ENCODE measurements around the gene CFAP46.

Gene CFAP46

DNA sequence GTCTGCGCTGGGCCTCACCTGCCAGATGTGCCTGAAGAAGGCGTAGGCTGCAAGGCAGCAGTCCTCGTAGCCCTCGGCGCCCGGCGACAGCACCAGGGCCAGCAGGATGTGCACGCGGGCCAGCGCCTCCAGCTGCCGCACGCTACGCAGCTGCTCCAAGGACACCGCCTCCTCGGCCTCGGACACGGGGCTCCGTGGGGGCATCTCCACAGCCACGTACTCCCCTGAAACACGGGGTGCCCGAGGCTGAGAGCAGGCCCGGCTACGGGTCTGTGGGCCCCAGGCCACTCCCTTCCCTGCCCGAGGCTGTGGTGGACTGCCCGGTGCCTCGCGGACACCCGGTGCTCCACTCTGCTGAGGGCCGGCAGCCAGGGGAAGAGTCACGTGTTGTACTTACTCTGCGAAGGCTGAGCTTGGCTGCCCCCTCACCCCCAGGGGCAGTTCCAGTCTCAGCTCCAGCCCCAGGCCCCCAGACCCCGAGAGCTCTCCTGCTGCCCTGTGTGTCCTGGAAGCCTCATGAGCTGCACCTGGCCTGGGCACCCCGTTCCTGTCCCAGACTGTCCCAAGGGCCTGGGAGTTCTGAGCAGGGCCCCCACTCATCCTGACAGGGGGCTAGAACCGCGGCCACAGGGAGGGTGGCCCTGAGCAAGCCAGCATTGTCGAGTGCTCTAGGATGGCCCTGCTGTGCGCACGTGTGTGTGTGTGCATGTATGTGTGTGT, 62.8 kb downstream of the CFAP46 start:
- DNase-seq (ENCODE audit: low spot score) = no peak

DNA sequence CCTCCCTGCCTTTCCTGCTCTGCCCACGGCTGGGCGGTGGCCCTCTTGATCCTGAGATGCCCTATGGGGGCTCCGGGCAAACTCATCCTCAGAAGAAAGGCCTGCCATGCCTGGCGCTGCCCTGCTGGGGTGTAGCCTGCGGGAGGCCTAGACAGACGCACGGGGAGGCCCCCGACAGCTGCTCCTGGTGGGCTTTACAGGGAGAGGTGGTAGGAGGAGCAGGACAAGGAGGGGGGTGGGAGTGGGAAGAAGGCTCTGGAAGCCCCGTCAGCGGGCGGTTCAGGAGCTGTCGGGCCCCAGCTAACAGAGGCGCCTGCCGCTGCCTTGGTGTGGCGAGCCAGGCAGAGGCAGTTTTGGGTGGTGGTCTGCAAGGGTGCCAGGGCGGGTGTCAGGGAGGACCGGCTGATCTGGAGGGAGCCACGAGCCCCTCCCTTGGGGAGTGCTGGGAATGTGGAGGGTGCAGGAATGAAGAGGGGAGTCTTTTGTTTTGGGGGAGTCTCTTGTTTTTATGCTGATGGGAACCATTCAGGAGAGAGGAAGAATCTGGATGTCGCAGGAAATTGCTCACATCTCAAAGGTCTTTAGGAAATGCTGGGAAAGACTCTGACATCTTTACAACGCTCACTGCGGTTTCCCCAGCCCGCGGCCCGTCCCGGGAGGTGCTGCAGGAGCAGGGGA, 63.5 kb downstream of the CFAP46 start:
- DNase-seq (ENCODE audit: low spot score) = no peak

DNA sequence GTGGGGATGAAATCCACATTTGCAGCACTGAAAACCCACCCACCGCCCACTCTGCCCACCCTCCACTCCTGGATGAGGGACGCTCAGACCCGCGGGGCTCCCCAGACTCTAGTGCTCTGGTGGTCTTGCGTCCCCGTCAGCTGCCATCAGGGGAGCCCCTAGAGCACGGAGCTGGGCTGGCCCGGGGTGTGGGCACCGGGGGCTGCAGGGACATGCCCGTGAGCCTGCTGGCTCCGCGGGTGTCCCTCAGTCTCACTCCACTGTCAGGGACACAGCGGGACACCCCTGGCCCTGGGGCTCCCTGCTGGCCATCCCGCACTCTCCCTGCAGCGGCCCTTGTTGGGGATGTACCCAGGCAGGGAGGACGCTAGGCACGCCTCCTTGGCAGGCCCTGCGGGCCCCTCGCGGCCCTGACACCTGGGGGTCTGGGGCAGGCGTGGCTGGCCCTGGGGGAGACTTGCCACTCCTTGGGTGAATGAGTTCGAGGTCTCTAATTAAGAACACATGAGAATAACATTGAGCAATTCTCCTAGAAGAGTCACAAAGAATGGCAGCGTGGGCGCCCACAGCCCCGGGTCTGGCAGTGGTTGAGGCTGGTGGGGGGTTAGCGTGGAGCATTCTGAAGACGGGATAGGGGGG, 64.2 kb downstream of the CFAP46 start:
- DNase-seq (ENCODE audit: low spot score) = no peak

DNA sequence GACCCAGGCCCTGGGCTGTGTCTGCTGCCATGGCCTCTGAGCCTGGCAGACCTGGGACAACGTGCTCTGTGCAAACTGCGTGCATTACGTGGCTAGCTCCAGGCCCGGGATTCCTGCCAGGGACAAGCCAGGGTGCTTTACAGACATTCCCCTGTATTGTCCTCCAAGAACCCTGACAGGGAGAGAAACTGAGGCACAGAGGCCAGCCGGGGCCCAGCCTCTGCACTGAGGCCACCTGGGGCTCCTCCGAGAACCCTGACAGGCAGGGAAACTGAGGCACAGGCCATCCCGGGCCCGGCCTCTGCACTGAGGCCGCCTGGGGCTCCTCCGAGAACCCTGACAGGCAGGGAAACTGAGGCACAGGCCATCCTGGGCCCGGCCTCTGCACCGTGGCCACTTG, 64.9 kb downstream of the CFAP46 start:
- DNase-seq (ENCODE audit: low spot score) = no peak

DNA sequence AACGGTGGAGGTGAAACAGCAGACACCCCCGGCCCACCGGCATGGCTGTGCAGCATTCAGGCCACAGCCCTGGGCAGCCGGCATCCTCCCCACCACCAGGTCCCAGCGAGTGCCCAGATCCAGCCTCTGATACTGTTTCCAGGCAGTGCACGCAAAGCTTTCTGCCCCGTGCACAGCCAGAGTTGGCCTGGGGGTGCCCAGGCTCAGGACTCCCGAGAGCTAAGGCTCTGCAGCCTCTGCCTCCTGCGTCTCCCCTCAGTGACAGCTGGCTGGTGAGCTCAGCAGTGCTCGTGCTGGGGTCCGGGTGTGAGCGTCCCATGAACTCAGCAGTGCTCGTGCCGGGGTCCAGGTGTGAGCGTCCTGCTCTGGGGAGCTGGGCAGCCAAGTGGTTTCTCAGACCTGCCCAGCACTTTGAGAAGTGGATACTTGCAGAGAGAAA, 65.4 kb downstream of the CFAP46 start:
- no peak for DNase-seq (ENCODE audit: low spot score)

DNA sequence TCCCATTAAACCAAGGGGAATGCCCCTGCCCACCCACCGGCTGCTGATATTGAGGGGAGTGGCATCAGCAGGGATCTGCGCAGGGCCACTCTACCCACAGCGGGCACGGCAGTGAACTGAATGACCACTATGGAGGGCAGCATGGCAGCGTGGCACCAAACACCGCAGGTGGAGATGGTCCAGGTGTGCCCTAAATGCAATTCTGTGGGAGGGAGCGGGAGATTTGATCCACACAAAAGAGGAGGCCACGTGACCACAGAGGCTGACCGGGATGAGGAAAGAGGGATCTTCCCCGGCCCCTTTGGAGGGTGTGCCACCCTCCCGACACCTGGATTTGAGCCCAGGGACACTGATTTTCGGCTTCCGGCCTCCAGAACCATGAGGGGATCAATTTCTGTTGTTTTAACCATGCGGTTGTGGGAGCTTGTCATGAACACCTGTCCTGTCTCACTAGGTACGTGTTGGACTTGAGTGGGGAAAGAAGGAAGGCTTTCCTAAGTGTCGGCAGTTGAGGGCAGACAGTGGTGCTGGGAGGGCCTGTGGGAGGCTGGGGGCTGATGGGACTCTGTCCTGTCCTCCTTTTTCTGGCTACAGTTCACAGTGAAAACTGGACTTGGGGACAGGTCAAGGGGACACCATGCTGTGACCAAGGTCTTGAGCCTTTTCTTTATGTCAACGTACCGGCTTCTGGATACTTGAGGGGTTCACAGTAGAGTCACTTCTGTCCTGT, 66.1 kb downstream of the CFAP46 start:
- no peak for DNase-seq (ENCODE audit: low spot score)

DNA sequence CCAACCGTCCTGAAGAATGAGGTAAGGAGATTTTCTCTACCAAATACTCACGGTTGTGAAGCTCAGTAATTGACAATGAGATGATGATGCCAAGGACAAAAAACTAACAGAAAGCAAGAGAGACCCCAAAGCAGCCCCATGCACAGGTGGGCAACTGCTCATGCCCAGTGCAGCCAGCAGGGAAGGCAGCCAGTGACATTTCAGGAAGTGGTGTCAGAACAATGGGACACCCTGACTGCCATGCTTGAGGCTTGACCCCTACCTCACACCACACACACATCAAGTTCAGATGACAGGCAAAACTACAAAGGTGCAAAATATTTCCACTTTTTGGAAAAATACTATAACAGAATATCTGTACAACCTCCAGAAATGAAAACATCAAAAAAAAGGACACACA, 66.9 kb downstream of the CFAP46 start:
- DNase-seq (ENCODE audit: low spot score) = no peak

DNA sequence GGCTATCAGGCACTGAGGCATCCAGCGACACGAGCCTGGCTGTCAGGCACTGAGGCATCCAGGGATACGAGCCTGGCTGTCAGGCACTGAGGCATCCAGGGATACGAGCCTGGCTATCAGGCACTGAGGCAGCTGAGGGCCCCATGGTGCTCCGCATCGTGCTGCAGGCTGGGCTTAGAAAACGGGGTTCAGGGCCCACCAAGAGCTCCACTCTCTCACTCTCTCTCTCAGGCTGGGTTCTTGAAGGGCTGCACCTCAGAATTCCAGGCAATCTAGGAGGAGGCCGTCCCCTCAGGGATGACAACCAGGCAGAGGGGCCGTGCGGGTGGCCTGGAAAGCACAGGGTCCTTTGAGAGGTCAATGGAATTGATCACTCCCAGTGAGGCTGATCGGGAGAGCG, 69.0 kb downstream of the CFAP46 start:
- no peak for DNase-seq (ENCODE audit: low spot score)

DNA sequence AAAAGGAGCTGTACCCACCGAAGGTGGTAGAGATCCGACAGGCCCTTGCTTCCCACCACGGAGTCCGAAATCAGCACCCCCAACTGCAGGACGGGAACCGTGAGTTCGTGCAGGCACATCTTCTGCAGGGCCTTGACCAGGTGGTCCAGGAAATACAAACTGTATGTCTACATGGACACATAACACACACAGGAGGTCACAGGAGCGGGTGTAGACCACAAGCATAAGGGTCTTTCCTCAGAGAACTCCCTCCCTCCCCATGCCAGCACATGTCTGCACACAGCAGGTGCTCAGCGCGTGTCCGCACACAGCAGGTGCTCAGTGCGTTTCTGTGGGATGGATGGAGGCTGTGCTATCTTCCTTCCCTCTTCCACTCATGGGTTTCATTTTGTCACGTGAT, 69.7 kb downstream of the CFAP46 start:
- no peak for DNase-seq (ENCODE audit: low spot score)

DNA sequence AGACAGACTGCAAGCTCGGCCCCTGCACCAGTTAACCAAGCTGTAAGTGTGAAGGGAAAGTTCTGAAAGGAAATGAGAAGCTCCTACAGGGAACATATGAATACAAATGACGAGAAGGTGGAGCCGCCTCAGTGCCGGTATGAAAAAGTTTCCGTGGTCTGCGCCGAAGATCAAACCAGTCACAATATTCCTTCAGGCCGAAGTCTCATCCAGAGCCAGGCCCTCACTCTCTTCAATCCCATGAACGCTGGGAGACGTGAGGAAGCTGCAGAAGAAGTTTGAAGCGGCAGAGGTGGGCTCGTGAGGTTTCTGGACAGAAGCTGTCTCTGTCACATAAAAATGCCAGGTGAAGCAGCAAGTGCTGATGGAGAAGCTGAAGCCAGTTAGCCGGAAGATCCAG, 71.9 kb downstream of the CFAP46 start:
- DNase-seq (ENCODE audit: low spot score) = no peak

DNA sequence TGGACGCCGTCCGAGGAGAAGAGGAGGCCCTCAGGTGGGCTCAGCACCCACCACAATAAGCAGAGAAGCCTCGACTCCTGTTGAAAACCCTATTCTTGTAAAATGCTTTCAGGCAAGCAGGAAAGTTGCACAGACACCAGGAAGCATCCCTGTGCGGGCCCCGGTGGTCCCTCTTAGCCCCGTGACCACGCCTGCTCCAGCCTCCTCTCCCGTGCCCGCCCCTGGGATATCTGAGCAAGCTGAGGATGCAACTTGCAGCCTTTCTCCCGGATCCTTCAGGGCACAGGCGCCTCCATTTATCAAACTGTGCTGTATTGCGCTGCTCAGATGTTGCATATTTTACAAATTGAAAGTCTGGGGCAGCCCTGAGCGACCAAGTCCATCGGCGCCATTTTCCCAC, 72.7 kb downstream of the CFAP46 start:
- DNase-seq (ENCODE audit: low spot score) = no peak

DNA sequence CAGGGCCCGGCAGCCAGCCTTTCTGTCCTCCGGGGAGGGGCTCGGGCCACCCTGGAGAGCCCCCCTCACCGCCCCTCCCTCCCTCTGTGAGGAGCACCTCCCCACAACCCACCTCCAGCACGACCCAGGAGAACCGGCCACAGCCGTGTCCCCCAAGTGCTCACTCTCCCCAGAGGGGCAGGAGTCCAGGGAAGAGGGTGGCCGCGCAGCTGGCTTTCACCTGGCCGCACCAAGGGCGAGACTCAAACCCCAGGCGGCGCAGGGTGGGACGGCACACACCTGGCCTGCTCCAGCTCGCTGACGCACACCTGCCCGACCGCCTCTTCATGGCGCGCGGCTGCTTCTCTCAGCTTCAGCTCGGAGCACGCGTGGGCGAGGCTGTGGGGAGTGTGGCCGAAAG, 73.4 kb downstream of the CFAP46 start:
- no peak for DNase-seq (ENCODE audit: low spot score)

DNA sequence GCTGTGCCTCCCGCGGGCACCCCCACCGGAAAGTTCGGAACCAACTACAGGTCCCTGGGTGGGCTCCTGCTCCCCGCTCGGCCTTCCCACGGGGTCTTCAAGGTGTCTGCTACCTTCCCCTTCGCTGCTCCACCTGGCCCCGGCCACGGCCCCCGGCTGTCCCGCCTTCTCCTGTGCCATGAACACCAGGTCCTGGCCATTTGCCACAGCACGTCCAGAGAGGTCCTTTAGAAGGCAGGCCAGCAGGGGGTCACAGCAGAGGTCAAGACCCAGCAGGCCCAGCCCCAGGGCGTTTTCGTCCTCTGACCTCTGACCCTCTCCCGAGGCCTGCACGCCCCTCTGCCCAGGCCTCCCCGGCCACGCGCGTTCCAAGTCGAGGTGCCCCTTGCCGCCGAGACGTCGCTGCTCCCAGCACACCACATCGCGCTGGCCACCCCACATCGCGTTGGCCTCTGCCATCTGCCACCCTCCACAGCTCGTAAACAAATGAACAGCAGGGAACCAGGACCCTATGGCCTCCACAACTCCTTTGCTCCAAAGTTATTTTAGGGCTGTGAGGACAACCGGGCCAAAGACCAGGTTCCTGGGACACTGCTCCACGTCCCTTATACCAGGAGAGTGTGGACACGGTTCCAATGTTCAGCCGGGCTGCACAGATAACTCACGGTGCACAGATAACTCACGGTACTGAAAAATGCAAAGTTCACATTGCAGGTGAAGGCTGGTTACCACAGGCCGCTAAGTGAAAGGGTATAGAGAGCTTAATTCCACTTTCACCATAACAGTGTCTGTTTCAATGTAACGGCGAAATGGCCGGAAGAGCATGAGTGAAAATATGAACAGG, 74.3 kb downstream of the CFAP46 start:
- DNase-seq (ENCODE audit: low spot score) = no peak

DNA sequence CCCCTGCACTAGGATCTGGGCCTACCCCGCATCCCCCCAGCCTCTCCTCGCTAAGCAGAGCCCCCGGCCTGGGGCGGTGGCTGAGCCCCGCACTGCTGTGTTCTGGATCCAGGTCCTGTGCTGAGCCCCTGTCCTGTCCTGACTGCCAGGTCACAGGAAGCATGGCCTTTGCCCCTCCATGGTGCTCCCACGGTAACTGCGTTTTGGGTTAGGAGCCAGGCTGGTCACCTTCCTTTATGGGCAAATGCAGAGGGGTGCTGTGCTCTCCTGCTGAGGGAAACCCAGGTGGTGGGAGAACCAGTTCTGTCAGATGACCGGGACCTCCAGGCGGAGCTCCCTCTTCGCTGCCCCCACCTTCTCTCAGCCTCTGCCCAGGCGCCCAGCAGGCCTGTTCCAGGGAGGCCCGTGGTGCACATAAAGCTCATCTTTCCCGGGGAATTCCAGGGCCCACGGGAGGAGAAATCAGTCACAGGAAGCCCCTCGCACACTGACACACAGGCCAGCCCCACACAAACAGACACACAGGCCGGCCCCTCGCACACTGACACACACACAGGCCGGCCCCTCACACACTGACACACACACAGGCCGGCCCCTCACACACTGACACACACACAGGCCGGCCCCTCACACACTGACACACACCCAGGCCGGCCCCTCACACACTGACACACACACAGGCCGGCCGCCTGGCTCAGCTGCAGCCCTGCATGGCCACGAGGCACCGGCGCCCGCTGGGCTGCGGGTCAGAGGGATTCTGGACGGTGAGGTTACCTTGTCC, 75.6 kb downstream of the CFAP46 start:
- no peak for DNase-seq (ENCODE audit: low spot score)

DNA sequence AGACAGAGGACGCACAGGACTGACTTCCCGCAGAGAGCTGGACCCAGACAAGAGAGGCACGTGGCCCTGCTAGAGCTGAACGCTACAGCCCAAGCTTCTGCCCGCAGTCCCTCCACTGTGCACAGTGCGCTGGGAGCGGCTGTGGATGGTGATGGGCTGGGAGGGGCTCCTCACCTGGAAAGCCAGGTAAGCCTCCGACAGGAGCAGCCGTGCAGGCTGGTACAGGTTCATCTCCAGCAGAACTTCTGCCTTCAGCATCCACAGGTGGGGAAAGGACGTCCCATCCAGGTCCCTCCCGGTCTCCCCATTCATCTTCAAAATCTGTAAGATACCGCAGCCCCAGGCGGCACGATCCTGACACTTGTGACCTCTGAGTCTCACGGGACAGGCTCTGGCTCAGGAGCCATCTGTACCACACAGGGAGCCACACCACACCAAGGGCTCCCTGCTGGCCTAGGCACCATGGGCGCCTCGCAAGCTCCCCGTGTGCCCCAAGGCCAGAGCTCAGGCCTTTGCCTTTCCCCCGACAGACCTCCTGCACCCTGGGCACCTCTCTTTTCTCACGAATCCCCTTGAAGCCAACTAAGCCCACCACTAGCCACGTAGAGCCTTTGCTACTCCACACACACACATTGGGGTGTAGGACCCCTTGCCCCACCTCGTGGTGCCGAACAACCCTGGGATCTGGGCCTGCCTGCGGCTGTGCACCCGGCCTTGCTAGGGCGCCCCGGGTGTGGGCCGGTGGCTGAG, 76.3 kb downstream of the CFAP46 start:
- no peak for DNase-seq (ENCODE audit: low spot score)

DNA sequence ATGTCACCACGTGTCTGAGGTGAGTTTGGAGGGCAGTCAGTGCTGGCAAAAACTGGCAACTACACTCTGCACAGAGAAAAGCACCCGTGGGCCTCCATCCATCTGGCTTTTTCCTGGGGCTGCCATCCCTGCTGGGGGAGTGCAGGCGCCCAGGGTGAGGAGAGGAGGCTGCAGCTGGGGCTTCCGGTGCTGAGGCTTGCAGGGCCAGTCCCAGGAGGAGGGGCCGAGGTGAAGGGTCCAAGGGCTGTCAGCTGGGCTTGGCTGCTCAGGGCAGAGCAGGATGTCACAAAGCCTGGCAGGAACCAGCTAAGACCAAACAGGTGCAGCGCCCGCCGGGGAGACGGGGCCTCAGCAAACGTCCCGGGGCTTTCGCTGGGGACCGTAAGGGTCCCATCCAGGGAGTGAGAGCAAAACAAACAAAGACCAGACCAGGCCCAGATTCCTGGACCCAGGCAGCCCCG, 77.2 kb downstream of the CFAP46 start:
- no peak for DNase-seq (ENCODE audit: low spot score)

DNA sequence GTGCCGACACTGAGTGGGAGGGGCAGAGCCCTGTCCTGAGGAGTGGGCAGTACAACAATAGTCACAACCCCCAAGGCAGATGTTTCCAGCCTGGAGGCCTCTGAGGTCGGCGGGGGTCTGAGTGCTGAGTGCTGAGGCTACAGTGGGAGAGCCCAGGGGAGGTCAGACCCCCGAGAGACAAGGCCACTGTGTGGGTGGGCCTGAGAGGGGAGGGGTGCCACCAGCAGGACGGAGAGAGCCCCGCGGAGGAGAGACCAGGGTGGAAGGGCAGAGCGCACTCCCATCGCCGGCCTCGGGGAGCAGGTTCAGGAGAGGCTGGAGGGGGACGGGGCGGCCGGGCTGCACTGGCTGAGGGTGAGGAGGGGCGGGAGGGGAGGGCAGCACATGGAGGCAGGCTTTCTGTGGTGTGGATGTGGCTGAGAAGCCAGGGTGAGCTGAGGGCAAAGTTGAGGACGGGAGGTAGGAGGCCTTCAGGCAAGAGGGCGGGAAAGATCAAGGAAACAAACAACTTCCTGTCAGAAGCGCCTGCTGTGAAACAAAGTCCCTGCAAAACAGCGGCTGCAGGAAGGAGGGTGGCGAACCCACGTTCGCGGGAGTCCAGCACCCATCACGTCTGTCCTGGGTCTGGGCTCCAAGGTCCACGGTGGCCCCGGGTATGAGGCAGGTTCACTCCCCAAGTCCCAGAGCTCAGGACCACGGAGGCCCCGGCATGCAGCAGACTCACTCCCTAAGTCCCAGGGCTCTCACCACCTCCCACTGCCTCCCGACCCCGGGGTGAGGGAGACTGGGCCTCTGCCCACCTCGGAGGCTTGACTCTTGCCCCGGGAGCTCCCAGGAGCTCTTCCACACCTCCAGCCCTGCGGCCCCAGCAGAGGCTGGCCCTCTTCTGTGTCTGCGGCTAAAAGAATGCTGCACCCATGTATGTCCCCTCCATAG, 79.6 kb downstream of the CFAP46 start:
- no peak for DNase-seq (ENCODE audit: low spot score)

DNA sequence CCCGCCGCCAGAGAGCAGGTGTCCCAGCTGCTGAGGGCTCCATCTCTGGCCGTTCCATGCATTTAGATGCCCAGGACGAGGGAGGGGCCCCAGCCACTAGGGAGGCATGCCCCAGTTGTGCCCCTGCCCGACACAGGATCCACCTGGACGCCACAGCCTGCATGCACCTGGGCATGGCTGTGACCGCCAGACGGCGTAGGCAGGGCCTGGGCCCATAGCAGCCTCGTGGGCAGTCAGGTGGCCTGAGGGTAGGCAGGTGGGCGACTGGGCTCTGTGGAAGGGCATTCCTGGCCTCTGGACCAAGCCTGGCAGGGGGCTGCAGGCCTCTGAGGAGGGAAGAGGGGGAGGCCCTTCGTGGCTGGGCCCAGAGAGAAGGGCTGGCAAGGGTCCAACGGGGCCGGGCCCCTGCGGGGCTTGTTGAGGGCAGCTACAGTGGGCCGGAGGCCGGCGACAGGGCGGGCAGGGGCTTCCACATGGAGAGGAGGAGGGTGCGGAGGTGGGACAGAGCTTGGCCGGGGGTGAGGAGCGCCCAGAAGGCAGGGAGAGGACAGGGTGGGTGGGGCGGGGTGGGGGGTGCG, 80.4 kb downstream of the CFAP46 start:
- no peak for DNase-seq (ENCODE audit: low spot score)
